Stimulated activated CD8-positive, alpha-beta memory T cell treated with anti-CD3 and anti-CD28 coated beads, Interleukin-2, amount 100 ng/mL, for 1 hour (primary cell): ENCODE data around the gene PIK3AP1.
"Not testable (repeated sequence)": the region's sequence is repeated elsewhere in the genome, so short reads cannot be mapped to it uniquely, and the experiment has no call there.

Experiments used
- DNase-seq, 2 donors: peaks; one replicate each; pipeline ENCODE4 v3.0.0-alpha.2; 2020; ENCODE audit warnings: low read depth in 2 of 2

Gene PIK3AP1

GRCh38 chr10:96578022-96578421 lies 142.3 kb downstream of the PIK3AP1 start:
- no peak for DNase-seq

GRCh38 chr10:96577069-96577468 lies 143.2 kb downstream of the PIK3AP1 start:
- no peak for DNase-seq

DNA sequence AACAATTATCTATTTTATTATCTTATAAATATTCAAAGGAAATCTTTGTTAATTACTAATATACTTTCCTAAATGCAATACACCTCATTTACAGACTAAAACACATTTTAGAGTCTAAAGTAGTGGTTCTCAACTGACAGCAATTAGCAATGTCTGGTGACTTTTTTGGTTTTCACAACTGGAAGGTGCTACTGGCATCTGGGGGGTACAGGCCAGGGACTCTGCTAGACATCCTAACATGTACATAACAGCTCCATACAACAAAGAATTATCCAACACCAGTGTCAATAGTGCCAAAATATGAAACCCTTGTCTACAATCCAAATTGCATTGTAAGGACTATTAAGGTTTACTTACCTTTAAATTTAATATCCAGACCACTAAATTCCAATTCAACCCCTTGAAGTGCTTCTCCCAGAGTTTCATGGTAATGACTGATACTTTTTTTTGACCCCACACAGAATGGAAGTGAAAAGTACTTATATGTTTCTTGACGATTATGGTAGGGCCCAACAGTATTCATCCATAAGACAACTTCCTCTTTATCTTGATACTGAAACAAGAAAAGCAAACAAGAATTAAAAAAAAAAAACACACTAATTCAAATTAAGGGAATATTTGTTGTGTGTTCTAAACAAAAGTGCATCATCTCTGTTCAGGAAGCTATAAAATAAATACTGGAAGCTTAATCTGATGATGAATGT lies 143.9 kb downstream of the PIK3AP1 start:
- no peak for DNase-seq

DNA sequence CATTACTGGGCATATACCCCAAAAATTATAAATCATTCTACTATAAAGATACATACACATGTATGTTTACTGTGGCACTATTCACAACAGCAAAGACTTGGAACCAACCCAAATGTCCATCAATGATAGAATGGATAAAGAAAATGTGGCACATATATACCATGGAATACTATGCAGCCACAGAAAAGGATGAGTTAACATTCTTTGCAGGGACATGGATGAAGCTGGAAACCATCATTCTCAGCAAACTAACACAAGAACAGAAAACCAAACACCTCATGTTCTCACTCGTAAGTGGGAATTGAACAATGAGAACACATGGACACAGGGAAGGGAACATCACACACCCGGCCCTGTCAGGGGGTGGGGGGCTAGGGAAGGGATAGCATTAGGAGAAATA lies 145.8 kb downstream of the PIK3AP1 start:
- not testable (repeated sequence) for DNase-seq

DNA sequence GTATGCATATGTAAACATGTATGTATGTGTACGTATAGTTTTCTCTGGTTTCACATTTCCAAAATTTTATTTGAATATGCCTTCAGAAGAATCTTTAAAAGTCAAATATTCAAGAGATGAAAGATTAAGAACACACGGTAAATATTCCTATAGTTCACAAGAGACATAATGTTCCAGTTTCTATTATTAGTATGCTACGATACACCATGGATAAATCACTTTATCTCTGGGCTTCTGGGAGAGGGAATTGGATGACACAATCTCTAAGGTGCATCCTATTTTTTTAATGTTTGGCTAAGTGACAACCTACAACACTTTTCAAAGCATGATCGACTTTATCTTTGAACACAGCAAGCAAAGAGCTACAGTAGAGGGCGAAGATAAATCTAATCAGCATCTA lies 147.3 kb downstream of the PIK3AP1 start:
- DNase-seq, result no peak

DNA sequence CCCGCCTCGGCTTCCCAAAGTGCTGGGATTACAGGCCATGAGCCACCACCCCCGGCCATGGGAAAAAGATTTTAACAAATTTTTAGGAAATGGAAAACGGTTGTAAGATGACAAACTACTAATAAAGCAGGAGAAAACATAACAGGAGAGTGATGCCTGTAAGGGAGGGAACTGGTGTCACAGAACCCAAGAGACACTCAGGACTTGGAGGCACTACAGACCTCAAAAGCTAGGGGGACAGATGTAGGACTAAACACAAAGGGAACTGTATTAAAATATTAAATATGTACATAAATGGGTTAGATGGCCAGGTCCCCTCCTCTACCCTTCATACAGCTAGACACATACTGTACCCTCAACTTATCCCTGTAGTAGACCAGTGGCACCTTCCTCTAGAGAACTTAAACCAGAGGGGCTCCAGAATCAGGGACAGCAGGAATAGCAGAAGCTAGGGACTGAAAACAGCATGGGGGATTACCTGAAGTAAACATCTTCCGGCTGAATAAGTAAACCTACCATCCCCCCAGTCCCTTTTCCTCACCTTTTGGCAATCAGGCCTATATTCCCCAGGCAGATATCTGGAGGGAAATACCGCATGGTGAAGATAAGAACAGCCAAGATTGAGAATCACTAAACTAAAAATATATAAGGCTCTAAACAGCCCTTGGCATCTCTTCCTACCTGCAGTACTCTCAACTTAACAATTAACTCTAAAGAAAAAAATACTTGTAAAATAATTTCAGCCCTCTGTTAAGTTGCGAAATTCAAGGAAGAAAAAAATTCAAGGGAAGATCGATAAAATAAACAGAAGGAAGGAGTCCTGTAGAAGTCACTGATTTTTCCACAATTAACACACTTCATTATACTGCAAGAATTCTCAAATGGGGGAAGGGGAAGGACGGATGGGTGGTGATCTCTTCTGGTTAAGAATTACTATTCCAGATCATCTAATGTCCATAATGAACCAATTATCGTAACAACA lies 149.0 kb downstream of the PIK3AP1 start:
- no peak for DNase-seq

GRCh38 chr10:96570511-96570910 lies 149.8 kb downstream of the PIK3AP1 start:
- DNase-seq, result no peak

DNA sequence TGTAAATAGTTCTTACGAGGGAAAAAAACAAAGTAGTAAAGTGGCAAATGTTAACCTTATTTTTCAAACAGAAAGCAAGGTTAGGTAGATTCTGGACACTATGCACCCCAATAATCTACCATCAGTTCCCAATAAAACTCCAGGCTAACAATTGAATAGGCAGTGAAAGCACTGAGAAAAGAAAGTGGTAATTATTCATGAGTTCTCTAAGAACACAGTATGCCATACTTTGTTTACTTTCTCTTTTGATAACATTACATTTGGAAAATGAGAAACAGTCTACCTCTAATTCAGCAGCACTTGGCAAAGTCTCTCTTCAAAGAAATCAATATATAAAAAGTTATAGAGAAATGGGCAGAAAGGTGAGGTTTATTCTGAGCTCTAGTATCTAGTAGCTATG lies 151.9 kb downstream of the PIK3AP1 start:
- DNase-seq, result no peak

GRCh38 chr10:96565774-96566173 lies 154.5 kb downstream of the PIK3AP1 start:
- DNase-seq, result no peak

GRCh38 chr10:96560966-96561887 lies 159.1 kb downstream of the PIK3AP1 start:
- DNase-seq, result no peak

DNA sequence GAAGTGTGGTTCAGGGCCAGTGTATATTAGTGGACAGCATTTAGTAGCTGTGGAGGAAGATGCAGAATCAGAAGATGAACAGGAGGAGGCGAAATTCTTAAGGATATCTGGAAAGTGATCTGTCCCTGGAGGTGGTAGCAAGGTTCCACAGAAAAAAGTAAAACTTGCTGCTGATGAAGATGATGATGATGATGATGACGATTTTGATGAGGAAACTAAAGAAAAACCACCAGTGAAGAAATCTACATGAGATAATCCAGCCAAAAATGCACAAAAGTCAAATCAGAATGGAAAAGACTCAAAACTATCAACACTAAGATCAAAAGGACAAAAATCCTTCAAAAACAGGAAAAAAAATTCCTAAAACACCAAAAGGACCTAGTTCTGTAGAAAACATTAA lies 159.8 kb downstream of the PIK3AP1 start:
- no peak for DNase-seq

DNA sequence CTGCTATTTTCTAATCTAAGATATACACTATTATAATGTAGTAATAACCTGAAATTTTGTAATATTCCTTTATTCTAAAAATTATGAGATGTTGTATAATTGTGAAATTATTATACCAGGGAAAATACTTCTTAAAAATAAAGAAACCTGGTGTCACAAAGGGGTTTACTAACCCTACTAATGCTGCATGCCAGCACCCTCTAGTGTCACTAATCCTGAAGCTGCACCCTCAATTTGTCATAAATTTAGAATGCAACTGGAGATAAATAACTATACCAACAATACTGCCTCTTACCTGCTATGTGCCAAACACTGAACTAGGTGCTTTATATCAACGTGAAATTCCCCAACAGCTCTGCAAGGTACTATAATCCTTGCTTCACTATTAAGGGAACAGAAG lies 164.3 kb downstream of the PIK3AP1 start:
- DNase-seq, result no peak

DNA sequence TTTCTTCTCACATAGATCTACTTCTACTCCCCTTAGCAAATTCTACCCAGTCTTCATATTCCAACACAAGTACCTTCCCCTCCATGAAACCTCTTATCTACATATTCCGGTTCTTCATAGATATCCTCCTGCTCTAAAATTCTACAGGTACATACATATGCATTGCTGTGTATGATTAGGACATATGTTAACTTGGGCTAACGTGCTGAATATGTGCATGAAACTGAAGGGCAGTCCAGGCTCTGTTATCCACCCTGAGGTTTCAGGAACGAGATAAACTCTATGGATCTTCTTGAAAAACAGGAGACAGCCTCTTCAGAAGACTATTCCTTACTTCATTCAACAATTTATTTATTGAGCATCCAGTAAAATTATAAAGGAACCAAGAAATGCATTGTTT lies 165.0 kb downstream of the PIK3AP1 start:
- no peak for DNase-seq

- DNase-seq, result no peak
These were observed 171.7 kb downstream of the PIK3AP1 start for GRCh38 chr10:96548589-96548988.

DNA sequence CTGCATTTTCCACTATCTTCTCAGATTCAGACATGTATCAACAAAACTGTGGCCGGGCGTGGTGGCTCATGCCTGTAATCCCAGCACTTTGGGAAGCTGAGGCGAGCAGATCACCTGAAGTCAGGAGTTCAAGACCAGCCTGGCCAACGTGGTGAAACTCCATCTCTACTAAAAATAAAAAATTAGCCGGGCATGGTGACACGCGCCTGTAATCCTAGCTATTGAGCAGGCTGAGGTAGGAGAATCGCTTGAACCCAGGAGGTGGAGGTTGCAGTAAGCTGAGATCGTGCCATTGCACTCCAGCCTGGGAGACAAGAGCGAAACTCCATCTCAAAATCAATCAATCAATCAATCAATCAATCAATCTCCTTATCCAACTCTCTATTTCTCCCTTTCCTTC lies 174.8 kb downstream of the PIK3AP1 start:
- DNase-seq, result not testable (repeated sequence)
